NCI-H128 (cell line): ENCODE measurements around the gene ADGRB3.
"Not testable (repeated sequence)": the region's sequence is repeated elsewhere in the genome, so short reads cannot be mapped to it uniquely, and the experiment has no call there.

Experiments
- DNase-seq: peaks from one replicate; lab custom pipeline; 2025; ENCODE audit not compliant: unreplicated experiment; lab: John Stamatoyannopoulos, UW

The ADGRB3 gene

DNA sequence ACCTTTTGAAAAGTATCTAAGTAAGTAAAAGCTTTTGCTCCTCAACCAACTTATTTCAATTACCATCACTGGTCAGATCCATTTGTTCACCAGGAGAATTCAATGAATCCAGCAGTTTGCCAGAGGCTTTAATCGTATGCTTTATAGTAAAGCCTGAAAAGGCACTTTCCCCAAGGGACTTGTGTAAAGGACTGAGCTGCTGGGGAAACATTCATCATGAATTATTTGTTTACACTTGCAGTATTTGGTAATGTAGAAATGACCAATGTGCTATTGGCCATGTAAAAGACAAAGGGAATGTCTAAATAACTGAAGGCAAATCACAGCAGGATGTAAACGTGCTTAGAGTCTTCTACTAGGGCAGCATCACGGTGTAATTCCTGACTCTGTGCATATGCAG lies 471.4 kb downstream of the ADGRB3 start:
- no peak for DNase-seq

- no peak for DNase-seq
Observed at GRCh38 chr6:69111301-69111700, 476.2 kb downstream of the ADGRB3 start.

GRCh38 chr6:69116658-69117057 lies 481.6 kb downstream of the ADGRB3 start:
- DNase-seq, result no peak

DNA sequence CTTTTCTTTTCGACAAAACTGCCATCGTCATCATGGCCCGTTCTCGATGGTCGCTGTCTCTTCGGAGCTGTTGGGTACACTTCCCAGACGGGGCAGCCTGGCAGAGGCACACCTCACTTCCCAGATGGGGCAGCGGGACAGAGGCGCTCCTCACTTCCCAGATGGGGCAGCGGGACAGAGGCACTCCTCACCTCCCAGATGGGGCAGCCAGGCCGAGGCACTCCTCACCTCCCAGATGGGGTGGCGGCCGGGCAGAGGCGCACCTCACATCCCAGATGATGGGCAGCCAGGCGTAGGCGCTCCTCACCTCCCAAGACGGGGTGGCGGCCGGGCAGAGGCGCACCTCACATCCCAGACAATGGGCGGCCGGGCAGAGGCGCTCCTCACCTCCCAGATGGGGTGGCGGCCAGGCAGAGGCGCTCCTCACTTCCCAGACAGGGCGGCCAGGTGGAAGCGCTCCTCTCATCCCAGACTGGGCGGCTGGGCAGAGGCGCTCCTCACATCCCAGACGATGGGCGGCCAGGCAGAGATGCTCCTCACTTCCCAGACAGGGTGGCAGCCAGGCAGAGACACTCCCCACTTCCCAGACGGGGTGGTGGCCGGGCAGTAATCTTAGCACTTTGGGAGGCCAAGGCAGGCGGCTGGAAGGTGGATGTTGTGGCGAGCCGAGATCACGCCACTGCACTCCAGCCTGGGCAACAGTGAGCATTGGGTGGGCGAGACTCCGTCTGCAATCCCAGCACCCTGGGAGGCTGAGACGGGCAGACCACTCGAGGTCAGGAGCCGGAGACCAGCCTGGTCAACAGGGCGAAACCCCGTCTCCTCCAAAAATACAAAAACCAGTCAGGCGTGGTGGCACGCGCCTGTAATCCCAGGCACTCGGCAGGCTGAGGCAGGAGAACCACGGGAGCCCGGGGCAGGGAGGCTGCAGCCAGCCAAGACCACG lies 486.7 kb downstream of the ADGRB3 start:
- not testable (repeated sequence) for DNase-seq

GRCh38 chr6:69122407-69122773 lies 487.3 kb downstream of the ADGRB3 start:
- DNase-seq, result no peak

- DNase-seq, result no peak
Observed at GRCh38 chr6:69128411-69128810, 493.3 kb downstream of the ADGRB3 start.

- DNase-seq, result no peak
Observed at GRCh38 chr6:69129046-69129445, 494.0 kb downstream of the ADGRB3 start.

DNA sequence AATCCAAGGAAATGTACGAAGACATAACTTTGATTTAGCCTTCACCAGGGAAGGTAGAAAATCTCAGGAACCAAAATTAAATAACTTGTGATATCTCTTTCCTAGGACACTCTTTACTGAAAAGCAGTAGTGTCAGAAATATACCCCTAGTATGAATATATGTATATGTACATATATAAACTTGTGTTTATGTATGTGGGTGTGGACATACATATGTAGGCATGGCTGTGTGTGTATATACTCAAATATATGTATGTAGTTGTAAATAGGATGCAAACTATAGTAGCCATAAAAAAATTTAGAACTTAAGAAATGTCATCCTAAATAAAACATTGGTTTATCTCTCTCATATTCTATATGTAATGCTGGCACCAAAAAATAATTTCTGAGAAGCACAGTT lies 500.8 kb downstream of the ADGRB3 start:
- no peak for DNase-seq

- no peak for DNase-seq
Observed at GRCh38 chr6:69138148-69138547, 503.1 kb downstream of the ADGRB3 start.

- no peak for DNase-seq
Observed at GRCh38 chr6:69138893-69139494, 503.9 kb downstream of the ADGRB3 start.

DNA sequence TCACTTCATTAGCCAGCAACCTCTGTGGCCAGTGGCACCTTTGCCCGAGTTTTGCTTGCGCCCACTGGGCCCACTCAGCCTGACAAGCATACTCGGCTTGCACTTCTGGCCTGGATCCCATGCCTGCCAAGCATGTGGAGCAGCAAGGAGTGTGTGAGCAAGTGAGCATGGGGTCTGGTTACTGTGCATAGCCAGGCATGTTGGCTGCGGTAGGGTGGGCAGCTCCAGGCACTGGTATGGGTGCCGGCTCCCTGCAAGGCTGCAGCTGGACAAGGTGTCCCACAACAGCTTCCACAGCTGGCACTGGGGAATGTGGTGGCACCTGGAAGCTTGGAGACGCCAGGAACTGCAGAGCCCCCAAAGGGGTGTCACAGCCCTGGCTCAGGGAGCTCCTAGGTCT lies 510.0 kb downstream of the ADGRB3 start:
- DNase-seq, result no peak

GRCh38 chr6:69146385-69146784 lies 511.3 kb downstream of the ADGRB3 start:
- DNase-seq, result no peak

- DNase-seq, result no peak
Observed at GRCh38 chr6:69155467-69155866, 520.4 kb downstream of the ADGRB3 start.

DNA sequence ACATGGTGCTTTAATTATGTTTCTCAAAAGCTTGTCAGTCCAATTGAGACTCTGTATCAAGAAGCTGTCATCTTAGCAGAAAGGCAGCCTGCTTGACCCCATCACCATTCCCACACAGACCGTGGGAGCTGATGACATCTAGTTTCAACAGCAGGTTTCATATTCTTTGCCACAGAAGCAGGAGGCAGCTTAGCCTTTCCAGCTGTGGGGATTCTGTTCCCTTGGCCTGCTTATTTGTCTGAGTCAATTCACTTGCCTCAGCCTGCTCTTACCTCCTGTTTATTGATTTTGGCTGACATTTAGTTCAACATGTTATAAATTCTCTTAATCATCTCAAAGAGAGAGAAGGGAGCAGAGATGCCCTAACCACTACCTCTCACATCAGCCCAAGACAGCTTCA lies 527.7 kb downstream of the ADGRB3 start:
- no peak for DNase-seq

- no peak for DNase-seq
Observed at GRCh38 chr6:69164564-69165229, 529.6 kb downstream of the ADGRB3 start.

DNA sequence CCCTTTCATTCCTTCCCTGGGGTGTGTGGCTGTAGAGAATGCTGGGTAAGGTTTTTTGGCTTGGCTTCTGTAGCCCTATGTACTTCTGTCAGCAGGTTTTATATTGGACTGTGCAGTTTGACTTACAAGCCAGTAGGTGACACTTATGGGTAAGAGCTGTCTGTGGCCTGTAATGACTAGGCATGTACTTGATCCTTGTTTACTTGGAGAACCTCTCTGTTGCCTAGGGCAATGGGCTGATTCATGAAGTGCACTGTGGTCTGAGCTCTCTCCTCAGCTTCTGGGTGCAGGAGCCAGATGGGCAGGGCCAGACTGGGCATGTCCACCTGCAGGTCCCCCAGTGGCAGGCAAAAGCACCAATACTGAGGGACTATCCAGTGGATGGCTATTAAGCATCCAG lies 544.6 kb downstream of the ADGRB3 start:
- DNase-seq, result no peak

GRCh38 chr6:69180361-69181067 lies 545.4 kb downstream of the ADGRB3 start:
- DNase-seq, result no peak

DNA sequence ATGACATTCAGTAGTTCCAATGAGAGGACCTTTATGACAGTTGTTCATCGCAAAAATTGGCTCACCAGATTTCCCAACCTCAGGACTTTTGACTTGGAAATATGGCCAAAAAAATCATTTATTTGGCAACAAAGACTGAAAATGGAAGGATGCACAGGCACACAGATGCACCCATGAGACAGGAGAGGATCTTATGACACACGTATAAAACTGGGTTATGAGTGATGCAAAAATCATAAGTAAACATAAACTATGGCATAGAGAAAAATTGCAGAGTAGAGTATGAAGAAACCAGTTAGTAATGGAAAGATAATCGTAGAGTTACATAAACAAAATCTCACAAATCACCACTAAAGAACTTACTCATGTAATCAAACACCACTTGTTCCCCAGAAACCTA lies 546.9 kb downstream of the ADGRB3 start:
- no peak for DNase-seq

- DNase-seq, result no peak
Observed at GRCh38 chr6:69185276-69185675, 550.2 kb downstream of the ADGRB3 start.

DNA sequence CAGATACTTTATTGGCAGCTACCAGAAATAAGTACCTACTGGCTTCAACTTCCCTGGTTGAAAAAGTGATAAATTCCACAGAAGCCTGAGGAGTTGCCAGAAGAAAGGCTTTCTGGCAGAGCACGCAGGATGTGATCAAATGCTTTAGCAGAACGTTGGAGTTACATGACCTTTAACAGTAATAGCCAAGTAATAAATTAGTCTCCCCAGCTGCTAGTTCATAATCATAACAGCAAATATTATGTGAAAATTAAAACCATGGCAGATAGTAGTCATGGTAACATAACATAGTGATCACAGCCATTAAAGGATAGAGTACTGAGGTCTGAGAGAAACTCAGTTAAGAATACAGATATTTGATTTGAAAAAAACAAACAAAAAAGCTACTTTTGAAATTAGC lies 567.7 kb downstream of the ADGRB3 start:
- no peak for DNase-seq

GRCh38 chr6:69216127-69216526 lies 581.0 kb downstream of the ADGRB3 start:
- no peak for DNase-seq
